Muscle of leg (tissue), 11 donors: ENCODE results near the gene MB. TPM values are rescaled to one million over a fixed set of nuclear protein-coding genes. Genes with fewer than 3 reads are reported as not detected.

Source experiments
- DNase-seq: peaks from one replicate; pipeline ENCODE4 v3.0.0; 2013
- H3K27ac ChIP-seq: one replicate; pipeline ENCODE4 v1.5.1; 2013; ENCODE audit warnings: mild to moderate bottlenecking, low read length, control low read depth
- H3K27me3 ChIP-seq: one replicate; pipeline ENCODE4 v1.6.1; 2013; ENCODE audit warnings: low read length; ENCODE audit not compliant: control insufficient read depth, insufficient read depth
- H3K36me3 ChIP-seq: one replicate; pipeline ENCODE4 v1.6.1; 2013; ENCODE audit warnings: low read length; ENCODE audit not compliant: control insufficient read depth, insufficient read depth
- H3K4me1 ChIP-seq: one replicate; pipeline ENCODE4 v1.6.1; 2013; ENCODE audit warnings: low read length; ENCODE audit not compliant: control insufficient read depth, insufficient read depth
- H3K4me3 ChIP-seq: one replicate; pipeline ENCODE4 v1.5.1; 2013; ENCODE audit warnings: low read length, control low read depth
- H3K9me3 ChIP-seq: replicated peaks from 2 replicates; pipeline ENCODE4 v1.6.1; 2013; ENCODE audit warnings: low read depth, low read length; ENCODE audit not compliant: control insufficient read depth
- WGBS: methylation state at CpG from one replicate; pipeline ENCODE4 v1.1.5; 2013; ENCODE audit warnings: missing lambda C conversion rate; ENCODE audit not compliant: insufficient coverage; 5-methylcytosine and 5-hydroxymethylcytosine counted together
- polyA plus RNA-seq, 8 donors: library from polyadenylated mRNA; unstranded; fragments of 120-200 nt; gene quantifications; one replicate each; pipeline versions ENCODE4 v1.2.1 to v1.2.3, GENCODE V29; 2013; ENCODE audit warnings: inconsistent platforms in 1 of 8, low replicate concordance in 1 of 8; ENCODE audit not compliant: insufficient read length in 8 of 8, insufficient read depth in 1 of 8
- total RNA-seq: library from RNA; stranded (reverse); fragments of 120-200 nt; gene quantifications from one replicate; pipeline ENCODE4 v1.2.4, GENCODE V29; 2013

MB gene
- total and polyA plus RNA-seq, 9 donors, result 236 to 415 (median 318) TPM

GRCh38 chr22:35601013-35601580 lies 16.0 kb downstream of the MB start:
- no peak overlapping the region for H3K4me3 ChIP-seq
- DNase-seq, result no peak
- no peaks in the 10 kb centered on the region for H3K36me3 ChIP-seq
- H3K27me3 ChIP-seq, result no peaks in the 10 kb centered on the region
- H3K9me3 ChIP-seq, result no peaks in the 10 kb centered on the region
- H3K27ac ChIP-seq, result no peak overlapping the region
- WGBS, result 97% methylated on average over 5 of the region's 5 CpGs
- H3K4me1 ChIP-seq, result peaks cover 33% of the 10 kb centered on the region

- Histone ChIP-seq H3K27ac (no peak overlapping the region), H3K4me1 (peaks cover 27% of the 10 kb centered on the region)
Observed at GRCh38 chr22:35600476-35600875, 16.7 kb downstream of the MB start.

GRCh38 chr22:35599364-35599763 lies 17.8 kb downstream of the MB start:
- H3K27me3 ChIP-seq, result no peaks in the 10 kb centered on the region
- H3K4me3 ChIP-seq, result no peak overlapping the region
- H3K27ac ChIP-seq, result no peak overlapping the region
- H3K36me3 ChIP-seq, result no peaks in the 10 kb centered on the region
- no peak for DNase-seq
- no peaks in the 10 kb centered on the region for H3K9me3 ChIP-seq
- H3K4me1 ChIP-seq, result peaks cover 16% of the 10 kb centered on the region
- 69% methylated on average over 3 of the region's 4 CpGs for WGBS

More at GRCh38 chr22:35600476-35600875, 16.7 kb downstream of the MB start:
- Histone ChIP-seq H3K36me3 (no peaks in the 10 kb centered on the region), H3K9me3 (no peaks in the 10 kb centered on the region), H3K4me3 (no peak overlapping the region), H3K27me3 (no peaks in the 10 kb centered on the region)
- WGBS, result 76% methylated on average over 11 of the region's 12 CpGs
- no peak for DNase-seq

- 82% methylated on average over 4 of the region's 4 CpGs for WGBS
- Histone ChIP-seq H3K4me3 (no peak overlapping the region), H3K27me3 (no peaks in the 10 kb centered on the region), H3K36me3 (no peaks in the 10 kb centered on the region), H3K27ac (no peak overlapping the region), H3K9me3 (no peaks in the 10 kb centered on the region), H3K4me1 (peaks cover 23% of the 10 kb centered on the region)
- no peak for DNase-seq
Observed at GRCh38 chr22:35598396-35598710, 18.8 kb downstream of the MB start.

- H3K4me3 ChIP-seq, result no peak overlapping the region
- H3K36me3 ChIP-seq, result no peaks in the 10 kb centered on the region
- H3K27ac ChIP-seq, result no peak overlapping the region
- 69% methylated on average over 12 of the region's 16 CpGs for WGBS
- no peaks in the 10 kb centered on the region for H3K9me3 ChIP-seq
- H3K27me3 ChIP-seq, result no peaks in the 10 kb centered on the region
- no peak for DNase-seq
- H3K4me1 ChIP-seq, result peaks cover 25% of the 10 kb centered on the region
Observed at GRCh38 chr22:35597692-35598395, 19.3 kb downstream of the MB start.

- Histone ChIP-seq H3K36me3 (no peaks in the 10 kb centered on the region), H3K4me1 (peaks cover 32% of the 10 kb centered on the region), H3K27ac (no peak overlapping the region), H3K9me3 (no peaks in the 10 kb centered on the region), H3K4me3 (no peak overlapping the region), H3K27me3 (no peaks in the 10 kb centered on the region)
- DNase-seq, result no peak
- 63% methylated on average over 3 of the region's 7 CpGs for WGBS
Observed at GRCh38 chr22:35596821-35597220, 20.3 kb downstream of the MB start.

- no peaks in the 10 kb centered on the region for H3K27me3 ChIP-seq
- no peak overlapping the region for H3K4me3 ChIP-seq
- DNase-seq, result no peak
- no peaks in the 10 kb centered on the region for H3K9me3 ChIP-seq
- peaks cover 52% of the 10 kb centered on the region for H3K4me1 ChIP-seq
- no peaks in the 10 kb centered on the region for H3K36me3 ChIP-seq
- no peak overlapping the region for H3K27ac ChIP-seq
- 93% methylated on average over 5 of the region's 5 CpGs for WGBS
Observed at GRCh38 chr22:35594686-35595085, 22.4 kb downstream of the MB start.

GRCh38 chr22:35593891-35594470 lies 23.1 kb downstream of the MB start:
- H3K27ac ChIP-seq, result no peak overlapping the region

GRCh38 chr22:35593071-35593890 lies 23.8 kb downstream of the MB start:
- Histone ChIP-seq H3K9me3 (no peaks in the 10 kb centered on the region), H3K27ac (no peak overlapping the region), H3K4me3 (no peak overlapping the region), H3K36me3 (no peaks in the 10 kb centered on the region), H3K4me1 (peaks cover 62% of the 10 kb centered on the region), H3K27me3 (peaks cover 1% of the 10 kb centered on the region)
- no peak for DNase-seq
- WGBS, result 17% methylated on average over 2 of the region's 3 CpGs

More at GRCh38 chr22:35593891-35594470, 23.1 kb downstream of the MB start:
- Histone ChIP-seq H3K4me3 (no peak overlapping the region), H3K4me1 (peaks cover 55% of the 10 kb centered on the region), H3K9me3 (no peaks in the 10 kb centered on the region), H3K27me3 (no peaks in the 10 kb centered on the region), H3K36me3 (no peaks in the 10 kb centered on the region)
- DNase-seq, result no peak
- 43% methylated on average over 4 of the region's 14 CpGs for WGBS

- Histone ChIP-seq H3K27me3 (peaks cover 2% of the 10 kb centered on the region), H3K9me3 (no peaks in the 10 kb centered on the region), H3K27ac (peak overlapping the region; percentile 74), H3K4me1 (peaks cover 67% of the 10 kb centered on the region), H3K4me3 (no peak overlapping the region), H3K36me3 (no peaks in the 10 kb centered on the region)
- 45% methylated on average over 4 of the region's 4 CpGs for WGBS
- no peak for DNase-seq
Observed at GRCh38 chr22:35592418-35592967, 24.6 kb downstream of the MB start.
